COLO829 (cell line): ENCODE measurements around the gene NFATC1.
"Not testable (repeated sequence)": the region's sequence is repeated elsewhere in the genome, so short reads cannot be mapped to it uniquely, and the experiment has no call there.

Experiments
- DNase-seq: peaks from one replicate; pipeline ENCODE4 v3.0.0; 2012; ENCODE audit warnings: low spot score

Gene NFATC1

GRCh38 chr18:79477711-79478483 is 82.2 kb downstream of the NFATC1 start:
- no peak for DNase-seq

DNA sequence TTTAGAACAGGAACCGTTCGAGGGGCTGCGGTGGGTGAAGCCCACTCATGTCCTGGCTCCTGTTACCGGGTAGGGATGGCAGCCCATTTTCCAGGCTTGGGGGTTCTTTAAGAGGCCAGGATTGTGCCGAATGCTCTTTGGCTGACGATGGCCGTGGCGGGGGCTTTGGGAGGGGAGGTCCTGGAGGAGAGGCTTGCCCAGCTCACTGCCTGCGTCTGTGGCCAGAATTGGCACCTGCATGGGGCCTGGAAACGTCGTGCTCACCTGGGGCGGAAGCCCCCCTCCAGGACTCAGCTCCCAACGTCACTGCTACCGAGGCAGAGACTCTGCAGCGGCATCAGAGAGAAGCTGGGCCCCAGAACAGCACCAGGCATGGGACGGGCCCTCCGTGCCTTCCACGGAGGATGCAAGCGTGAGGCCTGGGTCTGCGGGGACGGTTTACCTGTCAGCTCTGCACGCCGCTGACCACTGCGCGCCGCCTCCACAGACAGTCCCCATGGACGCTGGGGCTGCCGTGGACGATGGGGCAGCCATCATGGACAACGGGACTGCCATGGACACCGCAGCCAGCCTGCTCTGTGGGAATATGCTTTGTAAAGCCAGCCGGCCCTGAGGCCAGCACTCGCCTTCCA is 82.9 kb downstream of the NFATC1 start:
- no peak for DNase-seq

DNA sequence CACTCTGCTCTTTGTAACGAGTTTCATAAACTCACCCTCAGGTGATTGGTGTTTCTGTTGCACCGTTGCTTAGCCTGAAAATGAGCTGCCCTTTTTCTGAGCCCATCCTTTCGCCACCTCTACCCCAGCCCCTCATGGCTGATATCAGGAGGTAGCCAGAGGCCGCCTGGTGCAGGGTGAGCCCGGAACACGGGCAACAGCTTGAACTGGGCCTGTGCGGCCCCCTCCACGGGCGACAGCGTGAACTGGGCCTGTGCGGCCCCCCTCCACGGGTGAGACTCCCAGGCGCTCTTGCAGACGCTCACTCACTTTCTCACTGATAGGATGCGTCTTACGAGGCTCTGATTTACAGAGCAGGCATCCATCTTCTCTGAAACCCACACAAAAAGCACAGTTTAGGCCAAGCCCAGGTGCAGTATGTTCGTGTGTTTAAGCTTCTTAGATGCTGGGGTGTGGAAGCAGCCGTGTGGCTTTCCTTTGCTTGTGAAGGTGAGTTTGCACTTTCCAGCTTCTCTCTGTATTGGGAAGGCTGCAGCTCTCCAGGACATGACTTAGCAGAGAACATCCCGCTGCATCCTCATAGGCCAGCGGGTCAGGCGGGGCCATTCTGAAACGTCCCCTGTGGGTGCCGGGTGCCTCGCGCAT is 83.5 kb downstream of the NFATC1 start:
- no peak for DNase-seq

- no peak for DNase-seq
Measured at GRCh38 chr18:79479761-79480161, 84.0 kb downstream of the NFATC1 start.

DNA sequence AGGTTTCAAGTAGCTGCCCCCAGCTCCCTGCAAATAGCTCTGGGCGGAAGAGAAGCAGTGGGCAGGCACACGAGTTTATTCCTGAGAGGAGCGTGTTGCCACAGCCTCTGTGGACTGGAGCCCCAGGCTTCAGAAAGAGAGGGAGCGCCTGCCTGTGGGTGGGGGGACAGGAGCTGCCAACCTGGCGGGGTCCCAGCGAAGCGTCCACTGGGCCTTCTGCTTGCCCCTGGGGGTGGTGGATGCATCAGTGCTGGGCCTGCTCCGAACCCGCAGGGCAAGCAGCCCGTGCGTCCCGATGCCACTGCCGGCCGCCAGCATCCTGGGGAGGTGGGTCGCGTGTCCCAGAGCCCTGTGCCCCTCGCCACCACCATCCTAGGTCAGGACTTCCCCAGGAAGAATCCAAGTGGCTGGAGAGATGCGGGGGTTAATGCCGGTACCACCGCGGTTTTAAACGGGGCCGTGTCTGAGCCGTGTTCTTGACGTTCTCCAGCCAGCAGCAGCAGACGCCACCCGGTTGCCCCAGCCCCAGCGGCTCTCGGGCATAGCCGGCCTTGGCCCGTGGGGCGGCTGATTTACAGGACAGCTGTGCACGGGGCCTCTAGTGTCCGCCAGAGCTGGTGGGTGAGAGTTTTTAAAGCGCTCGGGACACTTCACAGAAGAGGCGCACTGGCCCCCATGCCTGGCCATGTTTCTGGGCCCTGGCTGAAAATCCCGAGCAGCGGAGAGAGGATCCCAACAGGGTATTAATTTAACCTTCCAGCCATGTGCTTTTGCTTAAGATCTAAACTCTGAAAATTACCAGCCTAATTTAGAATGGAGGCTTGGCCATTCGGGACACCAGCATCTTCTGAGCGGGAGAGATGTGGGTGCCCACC is 84.7 kb downstream of the NFATC1 start:
- no peak for DNase-seq

- DNase-seq: no peak
Measured at GRCh38 chr18:79481046-79481790, 85.5 kb downstream of the NFATC1 start.

GRCh38 chr18:79483393-79483792 is 87.7 kb downstream of the NFATC1 start:
- DNase-seq: not testable (repeated sequence)

DNA sequence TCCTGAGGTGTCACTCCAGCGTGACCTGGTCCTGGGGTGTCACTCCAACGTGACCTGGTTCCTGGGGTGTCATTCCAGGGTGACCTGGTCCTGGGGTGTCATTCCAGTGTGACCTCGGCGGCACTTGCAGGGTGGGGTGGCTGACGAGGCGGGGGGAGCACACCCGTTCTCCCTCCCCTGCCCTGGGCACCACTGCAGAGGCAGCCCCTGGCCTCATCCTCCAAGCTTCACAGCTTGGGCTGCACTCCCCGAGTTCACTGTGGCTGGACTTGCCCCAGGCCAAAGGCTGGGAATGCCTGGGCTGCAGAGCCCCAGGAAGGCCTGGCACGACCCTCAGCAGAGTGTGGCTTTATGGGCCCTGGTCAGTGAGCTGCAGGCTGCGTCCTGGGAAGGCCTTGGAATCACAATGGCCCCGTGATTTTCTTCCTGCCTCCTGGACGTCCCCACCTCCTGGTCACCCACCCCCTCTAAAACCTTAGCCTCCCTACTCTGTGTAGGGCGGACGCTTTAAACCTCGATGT is 88.3 kb downstream of the NFATC1 start:
- DNase-seq: no peak

DNA sequence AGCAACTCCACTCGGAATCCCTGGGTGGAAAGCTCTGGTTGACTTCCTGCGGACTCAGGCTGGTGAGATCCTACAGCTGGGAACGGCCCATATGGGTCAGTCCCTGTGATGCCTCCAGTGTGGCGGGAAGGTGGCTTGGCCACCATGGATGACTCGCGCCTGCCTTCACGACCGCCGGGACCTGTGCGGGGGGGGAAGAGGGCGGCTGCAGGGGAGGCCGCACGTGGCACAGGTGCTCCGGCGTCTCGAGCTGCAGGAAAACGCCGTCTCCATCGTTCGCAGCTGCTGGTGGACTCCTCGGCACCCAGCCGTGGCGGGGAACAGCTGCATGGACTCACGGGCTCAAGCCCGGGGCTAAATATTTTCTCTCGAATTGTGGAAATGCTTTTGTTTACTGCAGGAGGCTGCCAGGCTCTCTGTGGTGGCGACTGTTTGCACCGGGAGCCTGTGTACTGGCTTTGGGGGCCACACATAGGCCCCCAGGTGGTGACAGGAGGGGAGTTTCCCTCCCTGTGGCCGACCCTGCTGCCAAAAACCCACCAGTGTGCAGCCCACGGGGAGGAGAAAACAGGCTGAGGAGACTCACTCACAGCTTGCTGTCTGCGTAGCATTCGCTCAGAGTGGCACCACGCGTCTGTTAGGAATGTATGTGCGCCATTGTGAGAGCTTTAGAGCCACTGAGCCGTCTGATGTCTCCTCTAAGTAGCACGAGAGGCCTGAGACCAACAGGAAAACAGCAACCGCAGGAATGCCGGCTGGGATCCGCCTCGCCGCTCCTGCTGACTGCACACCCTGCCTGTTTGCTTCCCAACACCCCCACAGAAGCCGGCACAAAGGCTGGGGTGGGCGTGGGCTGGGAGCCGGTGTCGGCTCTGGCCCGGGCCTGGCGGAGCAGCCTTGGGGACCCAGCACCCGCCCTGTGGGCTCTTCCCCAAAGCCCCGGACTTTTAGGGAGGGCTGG is 89.2 kb downstream of the NFATC1 start:
- peak; percentile 13 for DNase-seq

DNA sequence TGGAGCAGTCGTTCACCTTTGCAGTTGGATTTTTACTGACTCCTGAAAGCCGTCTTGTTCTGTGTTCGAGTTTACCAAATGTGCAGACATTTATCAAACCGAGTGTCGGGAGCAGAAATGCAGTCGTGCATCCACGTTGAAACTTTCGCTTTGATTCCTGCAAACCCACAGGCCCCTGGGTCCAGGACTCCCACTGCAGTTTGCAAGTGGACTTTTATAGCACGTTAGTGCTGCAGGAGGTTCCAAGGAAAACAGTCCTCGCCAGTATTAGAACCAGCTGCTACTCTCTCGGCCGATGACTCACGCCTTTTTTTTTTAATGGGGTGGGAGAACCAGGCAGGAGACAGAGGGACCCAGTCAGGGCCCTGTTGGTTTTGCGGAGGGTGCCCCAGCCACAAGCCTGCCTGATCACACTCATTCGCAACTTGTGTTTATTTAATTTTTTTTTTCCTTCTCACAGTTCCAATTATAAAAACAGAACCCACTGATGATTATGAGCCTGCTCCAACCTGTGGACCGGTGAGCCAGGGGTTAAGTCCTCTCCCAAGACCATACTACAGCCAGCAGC is 90.1 kb downstream of the NFATC1 start:
- DNase-seq: peak; percentile 26

DNA sequence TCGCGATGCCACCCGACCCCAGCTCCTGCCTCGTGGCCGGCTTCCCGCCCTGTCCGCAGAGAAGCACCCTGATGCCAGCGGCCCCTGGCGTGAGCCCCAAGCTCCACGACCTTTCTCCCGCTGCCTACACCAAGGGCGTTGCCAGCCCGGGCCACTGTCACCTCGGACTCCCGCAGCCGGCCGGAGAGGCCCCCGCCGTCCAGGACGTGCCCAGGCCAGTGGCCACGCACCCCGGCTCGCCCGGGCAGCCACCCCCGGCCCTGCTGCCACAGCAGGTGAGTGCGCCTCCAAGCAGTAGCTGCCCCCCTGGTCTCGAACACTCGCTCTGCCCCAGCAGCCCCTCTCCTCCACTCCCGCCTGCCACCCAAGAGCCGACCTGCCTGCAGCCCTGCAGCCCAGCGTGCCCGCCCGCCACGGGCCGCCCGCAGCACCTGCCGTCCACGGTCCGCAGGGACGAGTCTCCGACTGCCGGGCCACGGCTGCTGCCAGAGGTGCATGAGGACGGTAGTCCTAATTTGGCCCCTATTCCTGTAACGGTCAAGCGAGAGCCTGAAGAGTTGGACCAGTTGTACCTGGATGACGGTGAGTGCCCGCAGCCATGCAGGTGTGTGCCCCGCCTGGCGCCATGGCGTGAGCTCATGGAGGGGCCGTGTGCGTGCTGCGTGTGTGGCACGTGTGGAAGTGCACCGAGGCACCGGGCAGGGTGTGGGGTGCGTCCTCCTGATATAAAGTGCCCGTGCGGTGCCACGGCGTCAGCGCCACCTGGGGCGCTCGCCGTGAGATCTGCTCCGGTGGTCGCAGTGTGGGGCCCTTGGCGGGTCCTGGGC is 90.8 kb downstream of the NFATC1 start:
- DNase-seq: no peak

DNA sequence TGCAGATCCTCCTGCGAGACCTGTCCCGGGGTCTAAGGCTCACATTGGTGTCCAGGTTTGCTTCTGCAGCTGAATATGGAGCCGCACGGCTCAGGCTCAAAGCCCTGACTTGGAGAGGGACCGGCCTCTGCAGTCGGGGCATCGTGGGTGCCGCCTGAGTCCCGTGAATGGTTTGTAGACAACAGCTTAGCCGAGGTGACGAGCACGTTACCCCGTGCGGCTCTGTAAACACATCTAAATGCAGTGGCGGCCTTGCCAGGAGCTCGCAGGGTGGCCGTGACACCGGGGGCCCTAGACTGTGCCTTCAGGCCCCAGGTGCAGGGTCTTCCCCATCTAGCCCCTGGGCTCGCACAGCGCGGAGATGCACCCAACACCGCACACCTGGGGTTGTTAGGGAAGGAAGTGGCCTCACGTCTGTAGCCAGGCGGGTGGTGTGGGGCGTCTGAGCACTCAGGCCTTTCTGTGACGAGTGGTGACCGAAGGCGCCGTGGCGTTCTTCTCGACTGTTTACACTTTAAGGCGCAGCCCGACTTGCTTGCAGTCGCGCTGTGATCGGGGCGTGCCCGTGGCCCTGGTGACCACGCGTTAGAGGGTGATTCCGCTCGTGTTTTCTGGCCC is 91.6 kb downstream of the NFATC1 start:
- DNase-seq: no peak

DNA sequence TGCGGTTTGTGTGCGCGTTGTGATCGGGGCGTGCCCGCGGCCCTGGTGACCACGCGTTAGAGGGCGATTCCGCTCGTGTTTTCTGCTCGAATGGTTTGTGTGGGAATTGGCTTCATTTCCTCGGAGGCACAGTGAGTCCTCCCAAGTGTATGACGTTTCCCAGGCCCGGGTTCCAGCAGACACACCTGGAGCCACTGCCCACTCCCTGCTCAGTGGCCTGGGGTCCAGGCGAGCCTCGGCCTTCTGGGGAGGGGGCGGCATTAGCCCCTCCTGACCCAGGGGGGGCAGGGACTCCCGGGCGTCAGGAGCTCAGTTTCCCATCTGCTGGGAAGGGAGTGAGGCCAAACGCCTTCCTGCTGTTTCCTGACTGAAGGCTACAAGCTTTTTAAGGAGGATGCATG is 92.1 kb downstream of the NFATC1 start:
- no peak for DNase-seq

DNA sequence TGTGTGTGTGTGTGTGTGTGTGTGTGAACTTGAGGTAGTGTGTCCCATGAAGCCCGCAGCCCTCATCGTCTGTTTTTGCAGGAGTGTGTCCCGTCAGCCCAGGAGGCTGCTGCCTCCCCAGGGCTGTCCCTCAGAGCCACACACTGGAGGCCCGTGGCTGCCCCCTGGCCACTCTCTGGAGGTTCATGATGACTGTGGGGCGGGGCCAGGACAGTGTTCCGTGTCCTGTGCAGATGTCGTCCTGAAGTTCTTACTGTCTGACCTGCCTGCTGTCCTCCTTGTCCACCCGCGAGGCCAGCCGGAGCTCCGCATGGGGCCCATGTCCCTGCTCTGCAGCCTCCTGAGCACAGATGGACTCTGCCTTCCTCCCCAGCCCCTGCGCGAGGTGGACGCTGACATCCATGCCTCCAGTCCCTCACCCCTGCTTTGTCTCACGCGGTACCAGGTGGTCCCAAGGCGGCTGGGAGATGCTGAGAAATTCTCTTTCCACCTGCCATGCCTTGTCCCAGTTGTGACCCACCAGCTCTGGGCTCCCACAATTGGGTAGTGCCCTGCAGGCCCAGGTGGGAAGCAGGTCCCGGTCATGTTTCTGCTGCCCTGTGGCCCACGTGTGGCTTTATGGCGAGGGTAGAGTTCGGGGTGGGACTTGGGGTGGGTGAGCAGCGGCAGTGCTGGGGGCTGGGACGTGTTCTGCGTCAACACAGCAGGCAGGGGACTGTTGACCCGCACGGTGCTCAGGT is 92.8 kb downstream of the NFATC1 start:
- no peak for DNase-seq

DNA sequence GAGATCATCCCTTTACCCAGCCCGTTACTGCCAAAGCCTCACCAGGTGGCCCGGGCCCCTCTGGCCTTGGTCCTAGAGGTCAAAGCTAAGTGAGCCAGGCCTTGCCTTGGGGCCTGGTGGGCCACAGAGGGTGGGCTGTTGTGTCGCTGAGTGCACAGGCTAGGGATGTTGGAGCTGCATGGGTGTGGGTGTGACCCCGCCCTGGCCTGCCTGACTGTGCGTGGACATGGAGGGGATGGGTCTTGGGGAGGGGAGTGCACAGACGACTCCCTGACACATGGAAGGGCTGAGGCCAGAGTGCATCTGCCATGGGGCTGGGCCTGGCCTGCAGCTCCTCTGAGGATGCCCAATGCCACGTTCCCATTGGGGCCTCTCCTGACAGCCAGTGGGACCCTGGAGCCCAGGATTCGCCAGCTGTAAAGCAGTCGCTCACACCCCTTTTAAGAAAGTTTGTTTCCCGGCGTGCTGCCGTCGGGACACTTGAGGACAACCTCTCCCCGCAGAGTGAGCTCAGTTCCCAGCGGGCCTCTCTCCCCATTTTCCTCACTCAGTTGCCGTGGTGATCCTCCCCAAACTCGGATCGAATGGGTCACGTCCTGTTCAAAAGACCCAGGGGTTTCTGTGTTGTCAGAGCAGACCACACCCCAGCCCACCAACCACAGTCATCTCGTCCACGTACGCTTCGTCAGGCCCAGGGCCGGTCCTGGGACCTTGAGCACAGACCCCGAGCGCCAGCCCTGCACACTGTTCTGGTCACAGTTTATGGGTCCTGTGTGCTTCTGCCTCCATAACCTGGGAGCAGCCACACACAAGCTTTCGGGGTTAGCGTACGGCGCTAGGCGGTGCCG is 93.5 kb downstream of the NFATC1 start:
- DNase-seq: no peak

GRCh38 chr18:79489899-79490625 is 94.3 kb downstream of the NFATC1 start:
- no peak for DNase-seq
